GM04503 (cell line): ENCODE measurements around the gene GALT.

Experiments used
- DNase-seq: peaks from one replicate; pipeline ENCODE4 v3.0.0-alpha.2; 2012; ENCODE audit warnings: low read depth

GALT gene

DNA sequence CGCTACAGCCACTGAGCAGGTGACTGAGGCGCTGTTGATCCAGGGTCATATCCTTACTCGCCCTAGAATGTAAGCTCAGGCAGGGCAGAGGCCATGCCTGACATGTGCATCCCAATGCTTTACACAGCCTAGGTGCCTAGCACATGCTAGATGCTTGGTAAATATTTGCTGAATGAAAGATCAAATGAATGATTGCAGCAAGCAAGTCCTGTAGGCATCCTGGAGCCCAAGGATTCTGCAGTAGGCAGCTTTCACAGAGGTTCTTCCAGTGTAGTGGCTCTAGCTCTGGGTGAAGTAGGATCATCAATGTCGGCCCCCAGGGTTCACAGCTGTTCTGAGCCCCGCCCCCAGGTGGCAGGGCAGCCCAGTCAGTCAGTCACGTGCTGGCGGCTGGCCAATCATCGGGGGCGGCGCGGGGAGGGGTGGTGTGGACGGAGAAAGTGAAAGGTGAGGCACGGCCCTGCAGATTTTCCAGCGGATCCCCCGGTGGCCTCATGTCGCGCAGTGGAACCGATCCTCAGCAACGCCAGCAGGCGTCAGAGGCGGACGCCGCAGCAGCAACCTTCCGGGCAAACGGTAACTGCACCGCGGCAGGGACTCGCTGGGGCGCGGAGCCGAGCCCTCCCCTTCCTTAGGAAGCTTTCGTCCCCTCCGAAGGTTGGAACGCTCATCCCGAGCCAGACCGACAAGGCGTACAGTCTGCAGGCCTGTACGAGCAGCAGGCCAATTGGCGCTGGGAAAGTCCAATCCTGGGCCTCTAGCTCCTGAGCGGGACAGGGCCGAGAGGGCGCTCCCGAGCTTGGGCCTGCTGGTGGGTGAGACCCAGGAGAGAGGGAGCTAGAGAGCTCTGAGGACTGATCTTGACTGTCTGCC is at the start of gene GALT:
TSS of gene GALT (plus strand) at position 465 of the 873 bp plus-strand sequence. CDS start at position 495, 30 bp downstream.
- no peak for DNase-seq

GRCh38 chr9:34599546-34599945 is 46.9 kb upstream of the GALT start:
- no peak for DNase-seq

- no peak for DNase-seq
Measured at GRCh38 chr9:34600908-34601307, 45.6 kb upstream of the GALT start.

DNA sequence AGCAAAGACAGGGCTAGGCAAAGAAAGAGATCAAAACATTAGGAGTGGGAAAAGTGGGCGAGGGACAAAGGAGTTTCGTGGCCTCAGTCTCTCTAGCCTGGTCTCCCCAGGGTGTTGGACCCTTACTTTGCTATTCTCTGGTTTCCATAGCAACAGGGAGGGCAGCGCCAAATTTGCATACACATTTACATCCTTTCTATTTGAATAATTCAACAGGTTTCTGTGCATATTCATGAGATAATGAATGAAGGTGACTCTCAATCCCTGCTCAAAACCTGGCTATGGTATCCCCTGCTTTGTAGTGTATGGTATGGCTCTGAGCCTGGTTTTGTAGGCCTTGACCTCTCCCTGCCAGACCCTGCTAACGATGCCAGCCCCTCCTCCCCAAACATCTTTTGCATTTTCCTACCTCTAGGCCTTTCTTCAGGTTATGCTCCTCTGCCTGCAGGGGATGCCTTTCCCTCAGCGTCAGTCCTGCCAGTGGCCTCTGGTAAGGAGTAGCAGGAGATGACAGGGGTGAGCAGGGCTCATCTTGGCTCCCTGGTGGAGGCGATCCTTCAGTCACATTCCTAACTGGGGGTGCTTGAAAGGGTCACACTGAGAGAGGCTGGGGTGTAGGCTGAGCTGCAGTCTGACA is 44.4 kb upstream of the GALT start:
- DNase-seq, result no peak

- DNase-seq, result peak; percentile 18
Measured at GRCh38 chr9:34603610-34604231, 42.8 kb upstream of the GALT start.

DNA sequence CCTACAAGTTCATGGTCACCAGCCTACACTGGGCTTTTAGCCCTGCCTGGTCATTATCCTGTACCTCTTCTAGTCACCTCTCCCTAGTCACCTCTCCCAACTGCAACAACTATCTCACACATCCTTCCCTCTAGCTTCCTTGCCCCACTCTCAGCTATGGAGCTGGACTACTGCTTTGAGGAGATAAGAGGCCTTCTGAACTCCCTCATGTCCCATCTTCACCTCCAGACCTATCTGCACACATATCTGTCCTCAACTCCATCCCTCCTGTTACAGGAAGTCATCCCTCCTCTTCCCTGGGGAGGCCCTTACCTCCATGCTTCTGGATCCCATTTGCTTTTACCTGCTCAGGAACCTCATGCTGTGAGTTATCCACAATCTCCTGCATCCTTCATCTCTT is 40.3 kb upstream of the GALT start:
- DNase-seq, result no peak

DNA sequence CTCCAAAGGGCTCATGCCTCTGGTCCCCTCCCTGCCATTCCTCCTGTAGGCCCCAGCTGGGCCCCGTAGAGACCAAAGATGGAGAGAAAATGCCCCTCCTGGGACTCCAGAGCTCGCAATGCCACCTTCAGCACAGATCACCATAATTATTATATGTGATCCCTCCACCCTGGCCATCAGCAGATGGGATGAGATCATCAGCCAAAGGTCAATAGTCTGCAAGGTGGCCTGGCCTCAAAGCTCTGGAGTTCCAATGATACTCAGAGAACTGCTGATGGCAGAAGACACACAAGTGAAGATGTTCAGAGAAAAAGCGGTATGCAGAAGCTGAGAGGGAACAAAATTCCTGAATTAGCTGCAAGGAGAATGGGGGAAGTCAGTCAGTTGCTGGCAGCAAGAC is 39.6 kb upstream of the GALT start:
- DNase-seq, result no peak

GRCh38 chr9:34607331-34607730 is 39.1 kb upstream of the GALT start:
- no peak for DNase-seq

GRCh38 chr9:34610434-34611206 is 35.9 kb upstream of the GALT start:
- no peak for DNase-seq

DNA sequence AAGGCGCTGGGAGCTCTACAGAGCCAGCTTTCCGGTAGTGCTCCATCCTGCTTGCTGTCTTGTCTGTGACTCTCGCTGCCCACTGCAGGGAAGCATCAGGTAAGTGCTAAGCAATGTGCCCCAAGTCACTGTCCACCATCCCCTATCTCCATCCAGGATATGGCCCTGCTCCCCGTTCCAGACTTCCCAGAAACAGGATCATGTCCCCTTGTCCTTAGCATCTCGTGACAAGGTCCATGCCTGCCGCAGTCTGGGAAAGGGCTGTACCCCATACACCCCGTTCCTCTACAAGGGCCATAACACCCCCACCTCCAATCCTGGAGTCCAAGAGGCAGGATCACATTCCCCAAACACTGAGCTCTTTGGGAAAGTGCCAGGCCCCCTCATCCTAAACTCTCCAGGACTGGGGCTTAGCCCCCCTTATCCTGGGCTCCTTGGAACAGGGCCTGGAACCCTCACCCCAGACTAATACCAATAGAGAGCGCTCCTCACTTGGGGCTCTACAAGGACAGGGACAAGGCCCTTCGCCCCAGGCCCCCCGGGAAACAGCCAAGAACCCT is 35.1 kb upstream of the GALT start:
- no peak for DNase-seq

DNA sequence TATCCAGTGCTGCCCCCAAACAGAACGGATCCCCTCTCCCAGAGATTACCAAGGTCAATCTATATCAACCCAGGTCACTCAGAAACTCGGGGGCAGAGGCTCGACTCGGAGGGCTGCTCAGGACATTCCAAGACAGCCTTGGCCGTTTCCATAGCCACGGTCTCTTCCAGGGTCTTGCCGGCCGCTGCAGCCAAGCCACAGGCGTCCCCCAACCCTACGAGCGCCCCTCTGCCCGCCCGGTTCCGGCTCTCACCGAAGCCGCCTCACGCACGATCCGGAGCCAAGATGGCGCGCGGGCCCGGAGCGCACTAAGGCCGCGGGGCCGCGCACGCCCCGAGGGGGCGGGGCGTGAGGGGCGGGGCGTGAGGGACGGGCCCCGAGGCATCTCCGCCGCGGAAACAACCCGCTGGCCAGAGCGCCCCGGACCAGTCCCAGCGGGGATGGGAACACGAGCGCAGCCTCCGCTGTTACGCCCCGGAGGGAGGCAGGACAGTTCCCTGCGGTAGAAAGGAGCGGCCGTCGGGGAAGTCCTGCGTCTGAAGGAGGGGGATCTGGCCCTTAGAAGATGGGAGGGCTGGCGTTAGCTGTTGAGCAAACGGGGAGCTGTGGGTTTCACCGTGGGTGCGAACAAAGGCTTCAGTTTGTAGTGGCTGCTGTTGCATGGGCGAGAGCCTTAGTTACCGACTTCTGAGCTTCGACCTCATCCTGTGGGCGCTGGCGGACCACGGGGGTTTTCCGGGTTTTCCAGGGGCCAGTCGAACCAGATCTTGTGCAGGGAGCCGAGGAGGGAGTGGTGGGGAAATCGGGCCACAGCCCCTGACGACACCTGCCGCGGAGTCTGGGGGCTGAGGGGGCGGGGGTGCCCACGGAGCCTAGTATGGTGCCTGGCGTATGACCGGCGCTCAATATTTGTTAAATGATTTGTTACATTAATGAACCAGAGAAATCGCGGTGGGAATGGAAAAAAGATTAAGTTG is 34.4 kb upstream of the GALT start, which contains the start of gene RPP25L:
TSS of gene RPP25L (minus strand) at position 287 of the 977 bp plus-strand sequence. CDS start 801 bp downstream, outside the sequence.
- DNase-seq, result peak; percentile 41

DNA sequence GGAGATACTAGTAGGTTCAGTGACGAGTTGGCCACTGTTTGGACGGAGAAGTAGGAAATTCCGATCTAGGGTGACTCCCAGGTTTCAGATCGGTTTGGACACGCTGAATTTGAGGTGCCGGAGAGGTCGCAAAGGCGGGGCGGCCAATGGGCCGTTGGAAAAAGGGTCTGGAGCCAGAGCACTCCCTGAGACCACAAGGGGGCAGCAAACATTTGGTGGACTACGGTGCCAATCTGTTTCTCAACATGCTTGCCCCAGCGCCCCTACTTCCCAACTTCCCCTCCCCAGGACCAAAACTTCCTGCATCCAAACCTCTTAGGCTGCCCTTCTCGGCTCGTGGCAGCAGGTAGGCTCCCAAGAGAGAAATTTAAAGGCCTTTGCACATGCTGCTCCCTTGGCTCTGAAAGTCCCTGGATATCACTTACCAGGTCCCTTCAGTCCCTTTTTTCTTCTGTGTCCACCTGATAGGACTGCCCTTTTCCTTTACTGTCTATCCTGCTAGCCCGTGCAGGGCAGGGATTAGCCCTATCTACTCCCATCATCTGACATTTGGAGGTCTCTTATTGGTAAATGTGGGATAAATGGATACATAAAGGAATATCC is 33.6 kb upstream of the GALT start:
- no peak for DNase-seq

GRCh38 chr9:34615132-34615531 is 31.3 kb upstream of the GALT start:
- DNase-seq, result no peak

DNA sequence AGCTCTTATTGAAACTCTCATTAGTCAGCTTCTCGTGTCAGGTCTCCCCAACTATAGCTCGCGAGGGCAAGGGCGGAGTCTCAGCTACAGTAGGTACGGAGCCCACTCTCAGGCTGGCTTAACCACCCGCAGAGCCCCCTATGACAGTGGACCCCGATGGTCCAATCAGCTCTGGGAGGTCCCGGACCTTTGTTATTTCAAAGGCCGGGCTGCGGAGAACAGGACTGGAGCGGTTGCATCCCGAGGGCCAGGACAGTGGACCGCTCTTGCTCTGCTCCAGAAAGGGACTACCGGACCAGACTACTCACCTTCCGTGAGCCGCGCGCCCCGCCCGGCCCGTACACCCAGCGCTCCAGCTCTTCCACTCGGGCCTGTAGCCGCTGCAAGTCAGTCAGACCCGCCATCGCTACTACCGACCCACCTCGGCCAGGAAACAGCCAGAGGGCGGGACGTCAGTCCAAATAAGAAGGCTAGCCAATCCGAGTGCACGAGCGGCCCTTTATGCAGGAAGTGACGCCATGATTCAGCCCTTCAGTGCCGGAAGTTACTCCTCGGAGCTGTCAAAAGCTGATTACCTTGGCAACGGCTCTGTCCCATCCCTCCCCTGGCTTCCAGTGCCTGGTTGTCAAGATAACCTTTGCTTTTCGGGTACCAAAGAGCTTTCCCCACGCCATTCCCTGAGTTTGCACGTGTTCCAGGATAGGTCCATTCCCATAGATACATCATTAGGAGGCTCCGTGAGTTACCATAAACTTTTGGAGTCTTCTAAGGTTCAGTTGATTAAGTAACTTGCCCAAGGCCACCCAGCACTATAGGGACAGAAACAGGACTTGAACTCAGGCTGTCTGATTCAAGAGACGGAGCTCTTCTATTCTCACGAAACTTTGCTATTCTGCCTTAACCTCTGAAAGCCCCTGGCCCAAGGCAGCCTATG is 26.1 kb upstream of the GALT start, which contains the start of gene DCTN3:
TSS of gene DCTN3 (minus strand) at position 435 of the 934 bp plus-strand sequence. CDS start at position 404, 31 bp downstream.
- DNase-seq, result peak; percentile 85

DNA sequence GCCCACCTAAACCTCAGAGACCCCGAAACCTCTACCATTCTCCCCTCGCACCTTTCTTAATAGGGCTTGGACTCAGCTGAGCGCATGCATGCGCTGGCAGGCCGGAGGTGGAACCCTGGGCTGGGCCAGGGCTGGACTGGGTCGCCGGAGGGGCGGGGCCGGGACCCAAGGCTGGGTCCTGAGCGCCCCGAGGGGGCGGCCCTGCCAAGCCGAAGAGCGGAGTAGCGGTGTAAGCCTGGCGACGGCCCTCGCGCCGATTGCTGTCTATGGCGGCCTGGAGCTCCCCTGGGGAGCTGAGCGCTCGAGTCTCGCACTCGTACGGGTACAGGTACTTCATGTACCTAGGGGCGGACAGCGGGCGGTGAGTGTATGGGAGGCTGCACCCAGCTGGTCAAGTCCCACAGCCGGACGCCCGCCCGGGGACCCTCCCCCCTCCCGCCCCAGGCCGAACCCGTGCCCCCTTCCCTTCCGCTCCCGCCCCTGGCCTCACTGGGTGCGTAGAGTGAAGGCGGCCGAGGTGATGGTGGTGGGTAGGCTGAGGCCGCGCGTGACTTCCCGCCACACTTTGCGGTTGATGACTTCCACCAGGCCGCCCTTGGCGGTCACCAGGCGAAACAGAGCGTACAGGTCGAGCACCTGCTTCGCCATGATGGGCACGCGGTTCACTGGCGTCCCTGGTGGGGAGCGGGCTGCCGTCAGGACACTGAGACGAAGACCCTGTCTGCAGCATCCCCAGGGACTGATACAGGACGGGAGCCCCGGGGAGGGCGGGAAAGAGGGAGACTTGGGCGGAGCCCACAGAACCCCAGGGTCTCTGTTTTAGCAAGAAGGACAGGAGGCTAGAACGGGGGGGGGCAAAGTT is 22.9 kb upstream of the GALT start:
- no peak for DNase-seq

GRCh38 chr9:34624475-34625185 is 21.8 kb upstream of the GALT start:
- DNase-seq, result no peak

DNA sequence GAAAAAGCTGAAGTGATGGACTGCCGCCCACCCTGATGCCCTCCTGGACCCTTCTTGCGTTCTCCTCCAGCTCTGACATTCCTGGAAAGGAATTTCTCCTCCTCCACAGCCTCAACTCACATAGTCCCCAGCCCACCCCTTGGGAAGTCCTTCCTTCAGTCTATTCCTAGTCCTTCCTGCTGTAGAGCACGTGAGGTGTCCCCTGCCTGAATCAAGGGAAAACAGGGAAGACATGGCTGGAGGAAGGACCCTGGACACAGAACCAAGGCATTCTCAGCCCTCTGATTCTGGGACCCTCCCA is 21.3 kb upstream of the GALT start:
- DNase-seq, result no peak
